B cell (primary cell): Measurements from ENCODE around the gene HEPACAM. TPM values are rescaled to one million over a fixed set of nuclear protein-coding genes. Genes with fewer than 3 reads are reported as not detected.

ENCODE experiments used
- ATAC-seq: fragments of 200-7000 bp; cut with Tn5 transposase; one replicate; pipeline ENCODE4 v1.10.0; 2021; ENCODE audit warnings: low read depth, mild to moderate bottlenecking, moderate number of reproducible peaks, moderate library complexity
- CTCF ChIA-PET: fragments of 350-600 bp; sonication (Branson Sonifier 250); formaldehyde crosslinking; loops from one replicate; lab custom pipeline; 2021; ENCODE audit warnings: antibody characterized with exemption, inconsistent platforms; lab: Charles Lee
- POLR2A ChIA-PET: fragments of 350-600 bp; sonication (Branson Sonifier 250); formaldehyde crosslinking; loops from one replicate; lab custom pipeline; 2021; ENCODE audit warnings: antibody characterized with exemption; lab: Charles Lee
- DNase-seq: peaks from one replicate; pipeline ENCODE4 v3.0.0; 2013
- H2AFZ ChIP-seq: 2 replicates; pipeline ENCODE4 v1.6.1; 2012; ENCODE audit warnings: mild to moderate bottlenecking, low read depth, low read length; ENCODE audit not compliant: insufficient read depth, poor library complexity, severe bottlenecking
- H3K27ac ChIP-seq, 2 donors: 1 replicate in 1 of 2; 2 replicates in 1 of 2; pipeline ENCODE4 v1.5.1; 2012 to 2013; ENCODE audit warnings: low read length in 2 of 2, mild to moderate bottlenecking in 2 of 2, moderate library complexity in 1 of 2
- H3K27me3 ChIP-seq, 4 experiments: fragments of 200-600 bp in 1 of 4; sonication (generic) in 1 of 4; replicated peaks in 1 of 4; 1 replicate in 2 of 4; 2 replicates in 2 of 4; pipeline versions ENCODE4 v1.6.1 to v1.7.0; 2013 to 2016; ENCODE audit warnings: low read length in 3 of 4, mild to moderate bottlenecking in 2 of 4, mixed read lengths in 1 of 4, moderate library complexity in 1 of 4; ENCODE audit not compliant: insufficient read depth in 4 of 4, control insufficient read depth in 3 of 4; ENCODE audit errors: control extremely low read depth in 1 of 4
- H3K36me3 ChIP-seq, 2 experiments: replicated peaks in 1 of 2; 1 replicate in 1 of 2; 2 replicates in 1 of 2; pipeline versions ENCODE4 v1.6.1 to v1.7.1; 2013; ENCODE audit warnings: low read length in 1 of 2; ENCODE audit not compliant: insufficient read depth in 2 of 2, control insufficient read depth in 1 of 2; ENCODE audit errors: control extremely low read depth in 1 of 2, extremely low read depth in 1 of 2
- H3K4me1 ChIP-seq, 2 donors: fragments of 200-600 bp in 1 of 2; sonication (generic) in 1 of 2; 1 replicate in 1 of 2; 2 replicates in 1 of 2; pipeline versions ENCODE4 v1.5.1 to v1.6.1; 2013 to 2017; ENCODE audit warnings: low read length in 2 of 2; ENCODE audit not compliant: control insufficient read depth in 2 of 2, insufficient read depth in 2 of 2
- H3K4me2 ChIP-seq: replicated peaks from 2 replicates; pipeline ENCODE3; 2012; ENCODE audit warnings: mild to moderate bottlenecking, low read depth, low read length; ENCODE audit not compliant: poor library complexity, severe bottlenecking
- H3K4me3 ChIP-seq, 5 experiments: fragments of 200-600 bp in 1 of 5; sonication (generic) in 1 of 5; 1 replicate in 3 of 5; 2 replicates in 2 of 5; pipeline versions ENCODE4 v1.5.1 to v1.7.0; 2011 to 2016; ENCODE audit warnings: low read length in 4 of 5, mild to moderate bottlenecking in 4 of 5, low read depth in 2 of 5, control low read depth in 1 of 5, moderate library complexity in 1 of 5; ENCODE audit not compliant: insufficient read depth in 1 of 5; ENCODE audit errors: control extremely low read depth in 1 of 5, extremely low read depth in 1 of 5
- H3K79me2 ChIP-seq: fragments of 200-600 bp; sonication (generic); one replicate; pipeline ENCODE4 v1.6.0; 2016; ENCODE audit warnings: low read length; ENCODE audit not compliant: control insufficient read depth, insufficient read depth
- H3K9ac ChIP-seq: fragments of 200-600 bp; sonication (generic); 2 replicates; pipeline ENCODE4 v1.6.1; 2017; ENCODE audit warnings: mild to moderate bottlenecking, low read length, moderate library complexity
- H3K9me3 ChIP-seq, 3 donors: one replicate each; pipeline versions ENCODE4 v1.6.1 to v1.7.1; 2013; ENCODE audit warnings: low read length in 2 of 3; ENCODE audit not compliant: control insufficient read depth in 2 of 3, insufficient read depth in 1 of 3; ENCODE audit errors: control extremely low read depth in 1 of 3
- H4K20me1 ChIP-seq: 2 replicates; pipeline ENCODE4 v1.6.0; 2012; ENCODE audit warnings: mild to moderate bottlenecking, low read length; ENCODE audit not compliant: insufficient read depth, control insufficient read depth, poor library complexity, severe bottlenecking
- H3K27ac Mint-ChIP-seq: one replicate; pipeline ENCODE4 v1.8.0; 2021; ENCODE audit warnings: mixed read lengths
- H3K27me3 Mint-ChIP-seq: one replicate; pipeline ENCODE4 v1.8.0; 2021; ENCODE audit warnings: mixed read lengths
- H3K4me1 Mint-ChIP-seq: one replicate; pipeline ENCODE4 v1.8.0; 2021; ENCODE audit warnings: mixed read lengths
- H3K4me3 Mint-ChIP-seq: one replicate; pipeline ENCODE4 v1.8.0; 2021; ENCODE audit warnings: mixed read lengths
- H3K9me3 Mint-ChIP-seq: one replicate; pipeline ENCODE4 v1.8.0; 2022; ENCODE audit warnings: mixed read lengths; ENCODE audit not compliant: insufficient read depth
- CTCF ChIP-seq: fragments of 200-600 bp; IDR thresholded peaks from one replicate; pipeline ENCODE4 v1.8.0; 2022; ENCODE audit warnings: antibody characterized with exemption, mild to moderate bottlenecking
- EZH2 ChIP-seq: IDR thresholded peaks from 2 replicates; pipeline ENCODE4 v1.6.1; 2012; ENCODE audit warnings: borderline replicate concordance, low read depth, mild to moderate bottlenecking, moderate library complexity, low read length; ENCODE audit not compliant: insufficient read depth, poor library complexity, severe bottlenecking
- WGBS: methylation state at CpG from one replicate; pipeline ENCODE4 v1.1.5; 2013; ENCODE audit warnings: missing lambda C conversion rate; ENCODE audit not compliant: insufficient coverage; 5-methylcytosine and 5-hydroxymethylcytosine counted together
- intact Hi-C: fragments of 100-400 bp; cut with micrococcal nuclease; formaldehyde crosslinking; loops from one replicate; pipeline ENCODE4 v1.10.0; 2022
- polyA plus RNA-seq: library from polyadenylated mRNA; depleted of rRNA; stranded (reverse); fragments of >200 nt; gene quantifications from 2 replicates; pipeline ENCODE4 v1.2.3, GENCODE V29; 2012
- total RNA-seq, 2 donors: library from RNA; stranded (reverse); fragments of 120-200 nt in 1 of 2; gene quantifications; 1 replicate in 1 of 2; 2 replicates in 1 of 2; pipeline versions ENCODE4 v1.2.3 to v1.2.4, GENCODE V29; 2013 to 2022

The HEPACAM gene
- total and polyA plus RNA-seq, 2 donors (not counting 1 experiment from before 2014, with no cell fraction given): not detected

- Histone ChIP-seq H3K9me3 (no peaks in the 10 kb centered on the region), H4K20me1 (no peaks in the 10 kb centered on the region), H3K4me3 (no peak overlapping the region), H3K9ac (no peak overlapping the region), H3K36me3 (no peaks in the 10 kb centered on the region), H3K4me1 (no peaks in the 10 kb centered on the region), H3K27ac (no peak overlapping the region), H2AFZ (no peak overlapping the region), H3K79me2 (no peaks in the 10 kb centered on the region), H3K4me2 (no peak overlapping the region), H3K27me3 (no peaks in the 10 kb centered on the region)
- ATAC-seq: peak; percentile 88
- ChIA-PET POLR2A (no interaction called here), CTCF (interaction anchor here (3.4 to 6.0 kb wide), 3 partner anchors 163 to 181 kb away, joined by 15 to 82 read pairs (median 19); no protein-coding TSS in a partner anchor)
- DNase-seq: peak; percentile 80
- no peaks in the 10 kb centered on the region for H3K4me1 Mint-ChIP-seq
- no peaks in the 10 kb centered on the region for H3K27me3 Mint-ChIP-seq
- no peak for TF ChIP-seq EZH2
- TF ChIP-seq CTCF: peak; percentile 82
- H3K4me3 Mint-ChIP-seq: no peak overlapping the region
- intact Hi-C loops: loop anchor here (1.0 to 2.0 kb wide), 4 partner anchors 162 to 913 kb away; no protein-coding TSS in a partner anchor
- H3K9me3 Mint-ChIP-seq: no peaks in the 10 kb centered on the region
- WGBS: no CpG with 5 or more reads among the region's 5 CpGs
- H3K27ac Mint-ChIP-seq: no peak overlapping the region
These were observed 26.2 kb upstream of the HEPACAM start for GRCh38 chr11:124961972-124962609.

- Histone ChIP-seq H3K4me1 (peaks cover 11 to 15% of the 10 kb centered on the region in 2 donors), H3K4me2 (no peak overlapping the region), H3K79me2 (no peaks in the 10 kb centered on the region), H4K20me1 (no peaks in the 10 kb centered on the region), H3K9me3 (peaks cover 0 to 2% (median 0%) of the 10 kb centered on the region in 3 donors), H3K4me3 (no peak overlapping the region), H2AFZ (peak overlapping the region; percentile 99), H3K9ac (no peak overlapping the region), H3K27me3 (peaks cover 0 to 2% (median 0%) of the 10 kb centered on the region in 4 experiments), H3K27ac (no peak overlapping the region), H3K36me3 (no peaks in the 10 kb centered on the region)
- H3K4me1 Mint-ChIP-seq: no peaks in the 10 kb centered on the region
- intact Hi-C loops: no loop called here
- ChIA-PET POLR2A (interaction anchor here (2.0 kb wide), 1 partner anchor 157 kb away, joined by 16 read pairs; the partner anchor contains the start of gene TMEM218), CTCF (interaction anchor here (0.6 to 1.2 kb wide), 4 partner anchors 165 to 465 kb away, joined by 3 to 4 read pairs (median 3); no protein-coding TSS in a partner anchor)
- no peaks in the 10 kb centered on the region for H3K9me3 Mint-ChIP-seq
- no peak for ATAC-seq
- H3K4me3 Mint-ChIP-seq: peak overlapping the region; percentile 42
- H3K27me3 Mint-ChIP-seq: no peaks in the 10 kb centered on the region
- no peak for DNase-seq
- TF ChIP-seq CTCF: no peak
- no peak for TF ChIP-seq EZH2
- H3K27ac Mint-ChIP-seq: no peak overlapping the region
These were observed 19.2 kb upstream of the HEPACAM start for GRCh38 chr11:124955035-124955434.
